Neural progenitor cell (in vitro differentiated cells): ENCODE results near the gene DOCK4.

Experiments
- CTCF ChIP-seq: fragments of 200-600 bp; sonication (generic); IDR thresholded peaks from 2 replicates; pipeline ENCODE4 v1.5.1; 2017; ENCODE audit warnings: antibody characterized with exemption, mild to moderate bottlenecking
- EZH2 ChIP-seq: fragments of 200-600 bp; sonication (generic); IDR thresholded peaks from 2 replicates; pipeline ENCODE4 v1.6.1; 2017; ENCODE audit warnings: antibody characterized with exemption, mild to moderate bottlenecking, moderate library complexity

DNA sequence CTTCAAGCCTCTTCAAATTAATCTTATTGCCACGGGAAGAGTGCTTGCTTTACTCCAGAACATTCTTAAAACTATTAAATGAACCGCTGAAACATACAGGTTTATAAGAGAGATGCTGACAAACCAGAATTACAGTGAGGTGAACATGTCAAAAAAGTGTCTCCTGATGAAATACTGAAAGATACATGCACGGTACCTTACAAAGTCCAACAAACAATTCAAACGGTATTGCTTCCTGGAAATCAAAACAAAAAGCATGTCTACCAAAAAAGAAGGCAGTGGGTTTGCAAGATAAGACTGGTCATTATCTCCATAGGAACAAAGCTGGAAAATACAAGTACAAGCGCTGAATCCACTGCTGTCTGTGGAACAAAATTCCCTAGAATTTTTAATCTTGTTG lies 174.5 kb downstream of the DOCK4 start:
- no peak for TF ChIP-seq CTCF
- TF ChIP-seq EZH2 = no peak
